Activated T-cell treated with anti-CD3 and anti-CD28 coated beads, Interleukin-2, amount 50 U/mL, for 24 hours (primary cell): Measurements from ENCODE around the gene TBC1D22A.

Experiments
- DNase-seq: peaks from one replicate; pipeline ENCODE4 v3.0.0-alpha.2; 2020
- H3K27ac Mint-ChIP-seq: 2 replicates; pipeline ENCODE4 v1.8.0; 2020; ENCODE audit warnings: mild to moderate bottlenecking, mixed read lengths
- H3K27me3 Mint-ChIP-seq: 2 replicates; pipeline ENCODE4 v1.8.0; 2020; ENCODE audit warnings: mixed read lengths
- H3K36me3 Mint-ChIP-seq: 2 replicates; pipeline ENCODE4 v1.8.0; 2020; ENCODE audit warnings: low read depth, mixed read lengths
- H3K4me1 Mint-ChIP-seq: 2 replicates; pipeline ENCODE4 v1.8.0; 2020; ENCODE audit warnings: low read depth, mixed read lengths
- H3K4me3 Mint-ChIP-seq: 2 replicates; pipeline ENCODE4 v1.8.0; 2020; ENCODE audit warnings: mild to moderate bottlenecking, moderate library complexity, mixed read lengths
- H3K9me3 Mint-ChIP-seq: 2 replicates; pipeline ENCODE4 v1.8.0; 2020; ENCODE audit warnings: mixed read lengths

TBC1D22A gene

GRCh38 chr22:46744581-46744980, 17.9 kb upstream of the TBC1D22A start:
- Mint-ChIP-seq H3K4me1 (peaks cover 14% of the 10 kb centered on the region), H3K27ac (no peak overlapping the region), H3K9me3 (peaks cover 3% of the 10 kb centered on the region), H3K27me3 (no peaks in the 10 kb centered on the region), H3K4me3 (no peak overlapping the region), H3K36me3 (no peaks in the 10 kb centered on the region)
- no peak for DNase-seq

GRCh38 chr22:46746192-46746591, 16.3 kb upstream of the TBC1D22A start:
- Mint-ChIP-seq H3K27ac (no peak overlapping the region), H3K36me3 (no peaks in the 10 kb centered on the region), H3K27me3 (no peaks in the 10 kb centered on the region), H3K4me1 (peaks cover 23% of the 10 kb centered on the region), H3K9me3 (peaks cover 3% of the 10 kb centered on the region), H3K4me3 (no peak overlapping the region)
- DNase-seq = no peak

- H3K27me3 Mint-ChIP-seq = no peaks in the 10 kb centered on the region
- DNase-seq = no peak
- no peak overlapping the region for H3K4me3 Mint-ChIP-seq
- peaks cover 3% of the 10 kb centered on the region for H3K9me3 Mint-ChIP-seq
- H3K4me1 Mint-ChIP-seq = peaks cover 25% of the 10 kb centered on the region
- H3K36me3 Mint-ChIP-seq = no peaks in the 10 kb centered on the region
- H3K27ac Mint-ChIP-seq = no peak overlapping the region
These were observed 15.8 kb upstream of the TBC1D22A start for GRCh38 chr22:46746620-46747019.

- Mint-ChIP-seq H3K4me3 (no peak overlapping the region), H3K27me3 (no peaks in the 10 kb centered on the region), H3K27ac (no peak overlapping the region), H3K9me3 (peaks cover 3% of the 10 kb centered on the region), H3K36me3 (no peaks in the 10 kb centered on the region), H3K4me1 (peaks cover 25% of the 10 kb centered on the region)
- no peak for DNase-seq
These were observed 14.8 kb upstream of the TBC1D22A start for GRCh38 chr22:46747646-46748045.

- H3K27ac Mint-ChIP-seq = peak overlapping the region; percentile 87
- H3K27me3 Mint-ChIP-seq = no peaks in the 10 kb centered on the region
- H3K9me3 Mint-ChIP-seq = no peaks in the 10 kb centered on the region
- no peak overlapping the region for H3K4me3 Mint-ChIP-seq
- DNase-seq = no peak
- H3K36me3 Mint-ChIP-seq = no peaks in the 10 kb centered on the region
- H3K4me1 Mint-ChIP-seq = peaks cover 25% of the 10 kb centered on the region
These were observed 14.1 kb upstream of the TBC1D22A start for GRCh38 chr22:46748206-46748907.

GRCh38 chr22:46748908-46749675, 13.4 kb upstream of the TBC1D22A start:
- peak overlapping the region; percentile 87 for H3K27ac Mint-ChIP-seq
- DNase-seq = peak; percentile 60
- no peaks in the 10 kb centered on the region for H3K36me3 Mint-ChIP-seq
- peaks cover 28% of the 10 kb centered on the region for H3K4me1 Mint-ChIP-seq
- no peaks in the 10 kb centered on the region for H3K27me3 Mint-ChIP-seq
- H3K4me3 Mint-ChIP-seq = peak overlapping the region; percentile 42
- H3K9me3 Mint-ChIP-seq = no peaks in the 10 kb centered on the region

- no peaks in the 10 kb centered on the region for H3K27me3 Mint-ChIP-seq
- H3K27ac Mint-ChIP-seq = peak overlapping the region; percentile 87
- peaks cover 34% of the 10 kb centered on the region for H3K4me1 Mint-ChIP-seq
- DNase-seq = no peak
- H3K9me3 Mint-ChIP-seq = no peaks in the 10 kb centered on the region
- H3K36me3 Mint-ChIP-seq = no peaks in the 10 kb centered on the region
- peak overlapping the region; percentile 42 for H3K4me3 Mint-ChIP-seq
These were observed 12.5 kb upstream of the TBC1D22A start for GRCh38 chr22:46749682-46750529.

GRCh38 chr22:46750530-46750800, 12.0 kb upstream of the TBC1D22A start:
- no peaks in the 10 kb centered on the region for H3K9me3 Mint-ChIP-seq
- no peaks in the 10 kb centered on the region for H3K36me3 Mint-ChIP-seq
- H3K4me3 Mint-ChIP-seq = no peak overlapping the region
- H3K4me1 Mint-ChIP-seq = peaks cover 35% of the 10 kb centered on the region
- no peaks in the 10 kb centered on the region for H3K27me3 Mint-ChIP-seq
- no peak for DNase-seq
- peak overlapping the region; percentile 87 for H3K27ac Mint-ChIP-seq

- no peak overlapping the region for H3K4me3 Mint-ChIP-seq
These were observed 11.5 kb upstream of the TBC1D22A start for GRCh38 chr22:46750863-46751443.

GRCh38 chr22:46752286-46752987, 10.0 kb upstream of the TBC1D22A start:
- H3K9me3 Mint-ChIP-seq = peaks cover 5% of the 10 kb centered on the region
- DNase-seq = no peak
- H3K27ac Mint-ChIP-seq = no peak overlapping the region
- peaks cover 8% of the 10 kb centered on the region for H3K36me3 Mint-ChIP-seq
- no peaks in the 10 kb centered on the region for H3K27me3 Mint-ChIP-seq
- H3K4me1 Mint-ChIP-seq = peaks cover 38% of the 10 kb centered on the region
- H3K4me3 Mint-ChIP-seq = no peak overlapping the region

More at GRCh38 chr22:46750863-46751443, 11.5 kb upstream of the TBC1D22A start:
- Mint-ChIP-seq H3K4me1 (peaks cover 35% of the 10 kb centered on the region), H3K9me3 (no peaks in the 10 kb centered on the region), H3K27ac (peak overlapping the region; percentile 87), H3K36me3 (no peaks in the 10 kb centered on the region), H3K27me3 (no peaks in the 10 kb centered on the region)
- no peak for DNase-seq

- Mint-ChIP-seq H3K27me3 (no peaks in the 10 kb centered on the region), H3K9me3 (peaks cover 5% of the 10 kb centered on the region), H3K4me1 (peaks cover 38% of the 10 kb centered on the region), H3K4me3 (no peak overlapping the region), H3K27ac (no peak overlapping the region), H3K36me3 (peaks cover 9% of the 10 kb centered on the region)
- DNase-seq = no peak
These were observed 9.5 kb upstream of the TBC1D22A start for GRCh38 chr22:46752988-46753310.

- Mint-ChIP-seq H3K4me1 (peaks cover 38% of the 10 kb centered on the region), H3K27ac (no peak overlapping the region), H3K4me3 (no peak overlapping the region), H3K9me3 (peaks cover 5% of the 10 kb centered on the region), H3K27me3 (no peaks in the 10 kb centered on the region), H3K36me3 (peaks cover 11% of the 10 kb centered on the region)
- DNase-seq = no peak
These were observed 9.1 kb upstream of the TBC1D22A start for GRCh38 chr22:46753360-46753759.

- Mint-ChIP-seq H3K4me1 (peaks cover 41% of the 10 kb centered on the region), H3K9me3 (peaks cover 5% of the 10 kb centered on the region), H3K4me3 (no peak overlapping the region), H3K27ac (no peak overlapping the region), H3K36me3 (peaks cover 15% of the 10 kb centered on the region), H3K27me3 (no peaks in the 10 kb centered on the region)
- no peak for DNase-seq
These were observed 8.7 kb upstream of the TBC1D22A start for GRCh38 chr22:46753761-46754109.

- no peak for DNase-seq
- no peak overlapping the region for H3K4me3 Mint-ChIP-seq
- peaks cover 5% of the 10 kb centered on the region for H3K9me3 Mint-ChIP-seq
- H3K27ac Mint-ChIP-seq = peak overlapping the region; percentile 67
- peaks cover 39% of the 10 kb centered on the region for H3K4me1 Mint-ChIP-seq
- no peaks in the 10 kb centered on the region for H3K27me3 Mint-ChIP-seq
- H3K36me3 Mint-ChIP-seq = peaks cover 19% of the 10 kb centered on the region
These were observed 8.2 kb upstream of the TBC1D22A start for GRCh38 chr22:46754110-46754799.
